ENCODE measurements around the gene USH2A.

Gene USH2A

DNA sequence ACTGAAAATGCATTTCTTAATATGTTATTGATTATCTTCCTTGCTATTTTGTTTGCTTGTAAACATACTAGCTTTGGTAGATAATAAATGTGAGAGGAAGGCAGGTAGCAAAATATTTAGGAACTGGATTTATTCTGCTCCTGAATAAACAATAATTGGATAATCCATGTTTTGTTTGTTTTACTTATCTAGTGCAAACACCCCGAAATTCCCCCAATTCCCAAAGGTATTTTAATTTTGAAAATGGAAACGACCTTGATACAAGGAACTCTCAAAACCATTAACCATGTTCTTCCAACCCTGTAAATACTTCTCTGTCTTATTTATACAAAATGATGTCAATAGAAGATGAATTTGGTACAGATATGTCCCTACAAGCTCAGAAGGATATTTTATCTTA lies 3.0 kb downstream of the USH2A start:
- no peak overlapping the region for H3K27ac ChIP-seq
- DNase-seq (ENCODE audit: low spot score) = no peak
- ChIA-PET CTCF (interaction anchor here (0.6 kb wide), 1 partner anchor 81 kb away, joined by 7 read pairs; no protein-coding TSS in a partner anchor), POLR2A (ENCODE audit: low non-redundant PET) (no interaction called here)
- TF ChIP-seq CTCF (conservative IDR thresholded peaks at IDR 0.05; ENCODE audit: low read depth) = no peak

GRCh38 chr1:216416488-216416887 lies 6.8 kb downstream of the USH2A start:
- no peak for DNase-seq (ENCODE audit: low spot score)
- ChIA-PET CTCF (no interaction called here), POLR2A (ENCODE audit: low non-redundant PET) (no interaction called here)
- no peak overlapping the region for H3K27ac ChIP-seq
- TF ChIP-seq CTCF (conservative IDR thresholded peaks at IDR 0.05; ENCODE audit: low read depth) = no peak

DNA sequence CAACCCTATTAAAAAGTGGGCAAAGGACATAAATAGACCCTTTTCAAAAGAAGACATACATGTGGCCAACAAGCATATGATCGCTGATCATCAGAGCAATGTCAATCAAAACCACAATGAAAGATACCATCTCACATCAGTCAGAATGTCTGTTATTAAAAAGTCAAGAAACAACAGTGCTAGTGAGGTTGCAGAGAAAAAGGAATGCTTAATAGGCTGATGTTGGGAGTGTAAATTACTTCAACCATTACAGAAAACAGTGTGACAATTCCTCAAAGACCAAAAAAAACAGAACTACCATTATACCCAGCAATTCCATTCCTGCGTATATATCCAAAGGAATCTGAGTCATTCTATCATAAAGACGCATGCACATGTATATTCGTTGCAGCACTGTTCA lies 13.2 kb downstream of the USH2A start:
- no peak overlapping the region for H3K27ac ChIP-seq
- ChIA-PET CTCF (no interaction called here), POLR2A (ENCODE audit: low non-redundant PET) (no interaction called here)
- DNase-seq (ENCODE audit: low spot score) = no peak
- TF ChIP-seq CTCF (conservative IDR thresholded peaks at IDR 0.05; ENCODE audit: low read depth) = no peak

- no peak overlapping the region for H3K27ac ChIP-seq
- no peak for TF ChIP-seq CTCF (conservative IDR thresholded peaks at IDR 0.05; ENCODE audit: low read depth)
- POLR2A ChIA-PET (ENCODE audit: low non-redundant PET) = no interaction called here
- no peak for DNase-seq (ENCODE audit: low spot score)
- CTCF ChIA-PET = no interaction called here
Observed at GRCh38 chr1:216390956-216391355, 32.3 kb downstream of the USH2A start.

DNA sequence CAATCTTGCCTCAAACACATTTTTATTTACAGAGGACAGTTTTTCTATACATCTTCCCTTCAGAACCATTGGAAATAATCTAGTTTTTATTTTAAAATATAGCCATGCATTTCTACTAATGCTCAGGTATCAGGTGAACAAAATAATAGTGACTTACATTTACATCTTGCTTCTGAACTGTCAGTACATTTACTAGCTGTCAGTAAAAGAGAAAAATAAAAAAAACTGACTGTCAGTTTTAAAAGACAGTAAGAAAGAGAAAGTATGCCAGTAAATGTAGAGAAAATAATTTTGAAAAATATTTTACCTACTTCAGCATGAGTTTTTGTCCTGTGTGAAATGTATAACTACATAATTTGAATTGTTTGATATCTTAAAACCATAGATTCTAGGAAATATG lies 33.5 kb downstream of the USH2A start:
- CTCF ChIA-PET = no interaction called here
- no peak for TF ChIP-seq CTCF (conservative IDR thresholded peaks at IDR 0.05; ENCODE audit: low read depth)
- DNase-seq (ENCODE audit: low spot score) = no peak
- POLR2A ChIA-PET (ENCODE audit: low non-redundant PET) = no interaction called here
- H3K27ac ChIP-seq = no peak overlapping the region

DNA sequence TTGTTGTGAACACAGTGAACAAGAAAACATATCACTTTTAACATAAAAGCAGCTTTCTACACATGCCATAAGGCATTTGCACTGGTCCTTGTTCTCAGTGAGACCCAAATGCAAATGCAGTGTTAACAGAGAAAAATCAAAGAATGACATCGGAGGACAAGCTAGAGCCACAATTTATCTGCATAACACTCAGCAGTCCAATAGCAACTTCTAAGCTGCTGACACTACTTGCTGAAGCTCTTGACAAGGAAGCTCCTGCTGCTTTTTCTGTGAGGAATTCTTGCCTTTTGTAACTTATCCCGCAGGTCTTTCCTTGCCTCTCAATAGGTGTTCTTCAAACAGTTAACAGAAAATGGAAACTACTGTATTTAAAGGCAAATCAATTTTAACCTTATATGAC lies 34.7 kb downstream of the USH2A start:
- TF ChIP-seq CTCF (conservative IDR thresholded peaks at IDR 0.05; ENCODE audit: low read depth) = no peak
- ChIA-PET CTCF (no interaction called here), POLR2A (ENCODE audit: low non-redundant PET) (no interaction called here)
- DNase-seq (ENCODE audit: low spot score) = no peak
- no peak overlapping the region for H3K27ac ChIP-seq

GRCh38 chr1:216387782-216388181 lies 35.5 kb downstream of the USH2A start:
- DNase-seq (ENCODE audit: low spot score) = no peak
- POLR2A ChIA-PET (ENCODE audit: low non-redundant PET) = no interaction called here
- no peak overlapping the region for H3K27ac ChIP-seq
- TF ChIP-seq CTCF (conservative IDR thresholded peaks at IDR 0.05; ENCODE audit: low read depth) = no peak
- CTCF ChIA-PET = no interaction called here

Data from RWPE1 (cell line).